BJ (cell line): ENCODE measurements around the gene GUCY2D. TPM values are rescaled to one million over a fixed set of nuclear protein-coding genes. Genes with fewer than 3 reads are reported as not detected.

Source experiments
- CTCF ChIA-PET: fragments of 350-600 bp; formaldehyde crosslinking; extraction: SDS; loops from one replicate; lab custom pipeline; 2021; ENCODE audit warnings: antibody characterized with exemption, inconsistent platforms; lab: Yijun Ruan, JAX
- POLR2A ChIA-PET: fragments of 300-600 bp; sonication (Branson Sonifier 250); formaldehyde crosslinking; extraction: SDS; loops from one replicate; lab custom pipeline; 2021; ENCODE audit warnings: antibody characterized with exemption; lab: Charles Lee
- DNase-seq: peaks from one replicate; pipeline ENCODE4 v3.0.0-alpha.2; 2011; ENCODE audit warnings: low read depth
- H3K27me3 ChIP-seq: 2 replicates; pipeline ENCODE4 v1.6.0; 2011; ENCODE audit warnings: low read length; ENCODE audit not compliant: control insufficient read depth, insufficient read depth
- H3K36me3 ChIP-seq: 2 replicates; pipeline ENCODE4 v1.5.1; 2011; ENCODE audit warnings: low read length; ENCODE audit not compliant: control insufficient read depth, insufficient read depth
- H3K4me3 ChIP-seq: 2 replicates; pipeline ENCODE4 v1.5.1; 2011; ENCODE audit warnings: low read depth, mild to moderate bottlenecking, control low read depth, low read length
- CTCF ChIP-seq: IDR thresholded peaks from 2 replicates; pipeline ENCODE4 v1.5.1; 2011; ENCODE audit warnings: low read depth, mild to moderate bottlenecking, control low read depth, inconsistent platforms, low read length, moderate library complexity; ENCODE audit not compliant: insufficient read depth
- polyA plus RNA-seq: library from polyadenylated mRNA; depleted of rRNA; stranded (reverse); fragments of >200 nt; gene quantifications from 2 replicates; pipeline ENCODE4 v1.2.3, GENCODE V29; 2011

The GUCY2D gene
- polyA plus RNA-seq, 1 experiment, result 0.01 TPM

DNA sequence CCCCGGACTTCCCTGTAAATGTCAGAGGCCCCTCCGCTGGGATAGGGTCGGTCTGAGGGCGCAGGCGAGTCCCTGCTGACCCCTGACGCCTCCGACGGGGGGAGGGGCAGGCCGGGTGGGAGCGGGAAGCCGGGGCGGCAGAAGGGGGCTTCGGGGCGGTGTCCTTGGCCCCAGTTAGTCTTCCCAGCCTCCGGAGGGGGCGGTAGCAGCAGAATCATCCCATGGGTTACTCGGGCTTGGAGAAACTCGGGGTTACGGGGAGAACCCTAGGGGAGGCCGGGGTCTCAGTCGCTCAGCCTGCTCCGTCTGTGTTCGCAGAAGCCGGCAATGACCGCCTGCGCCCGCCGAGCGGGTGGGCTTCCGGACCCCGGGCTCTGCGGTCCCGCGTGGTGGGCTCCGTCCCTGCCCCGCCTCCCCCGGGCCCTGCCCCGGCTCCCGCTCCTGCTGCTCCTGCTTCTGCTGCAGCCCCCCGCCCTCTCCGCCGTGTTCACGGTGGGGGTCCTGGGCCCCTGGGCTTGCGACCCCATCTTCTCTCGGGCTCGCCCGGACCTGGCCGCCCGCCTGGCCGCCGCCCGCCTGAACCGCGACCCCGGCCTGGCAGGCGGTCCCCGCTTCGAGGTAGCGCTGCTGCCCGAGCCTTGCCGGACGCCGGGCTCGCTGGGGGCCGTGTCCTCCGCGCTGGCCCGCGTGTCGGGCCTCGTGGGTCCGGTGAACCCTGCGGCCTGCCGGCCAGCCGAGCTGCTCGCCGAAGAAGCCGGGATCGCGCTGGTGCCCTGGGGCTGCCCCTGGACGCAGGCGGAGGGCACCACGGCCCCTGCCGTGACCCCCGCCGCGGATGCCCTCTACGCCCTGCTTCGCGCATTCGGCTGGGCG, 542 bp downstream of the GUCY2D start:
- no peaks in the 10 kb centered on the region for H3K36me3 ChIP-seq
- DNase-seq, result no peak
- POLR2A ChIA-PET, result no interaction called here
- no peak for TF ChIP-seq CTCF
- no peak overlapping the region for H3K4me3 ChIP-seq
- H3K27me3 ChIP-seq, result peaks cover 24% of the 10 kb centered on the region
- CTCF ChIA-PET, result interaction anchor here (0.8 to 1.9 kb wide), 4 partner anchors 13 to 48 kb away, joined by 3 to 26 read pairs (median 3); no protein-coding TSS in a partner anchor

- peaks cover 24% of the 10 kb centered on the region for H3K27me3 ChIP-seq
- POLR2A ChIA-PET, result no interaction called here
- H3K4me3 ChIP-seq, result no peak overlapping the region
- H3K36me3 ChIP-seq, result no peaks in the 10 kb centered on the region
- no peak for TF ChIP-seq CTCF
- no peak for DNase-seq
- CTCF ChIA-PET, result interaction anchor here (1.1 to 1.5 kb wide), 2 partner anchors 11 to 38 kb away, joined by 3 to 4 read pairs; no protein-coding TSS in a partner anchor
Observed at GRCh38 chr17:8003594-8004181, 1.3 kb downstream of the GUCY2D start.

DNA sequence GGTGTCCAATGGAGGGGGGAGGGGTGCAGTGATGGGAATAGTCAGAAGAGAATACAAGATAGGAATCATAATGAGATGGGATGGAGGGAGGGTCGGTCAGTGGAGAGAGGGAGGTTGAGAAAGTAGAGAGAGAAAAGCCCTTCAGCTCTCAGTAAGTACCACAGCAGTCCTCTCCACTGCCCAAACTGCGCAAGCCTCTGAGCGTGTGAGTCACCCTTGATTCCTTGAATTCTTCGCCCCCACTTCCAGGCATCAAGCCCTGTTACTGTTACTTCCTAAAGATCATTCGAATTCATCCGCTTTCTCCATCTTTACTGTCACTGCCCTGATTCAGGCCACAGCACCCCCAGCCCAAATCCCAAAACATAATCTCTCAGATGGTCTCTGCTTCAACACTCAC, 2.5 kb downstream of the GUCY2D start:
- no peak for DNase-seq
- TF ChIP-seq CTCF, result no peak
- POLR2A ChIA-PET, result no interaction called here
- CTCF ChIA-PET, result interaction anchor here (0.5 to 1.6 kb wide), 7 partner anchors 8 to 274 kb away, joined by 3 to 14 read pairs (median 4); no protein-coding TSS in a partner anchor
- Histone ChIP-seq H3K36me3 (no peaks in the 10 kb centered on the region), H3K27me3 (peaks cover 24% of the 10 kb centered on the region), H3K4me3 (no peak overlapping the region)

DNA sequence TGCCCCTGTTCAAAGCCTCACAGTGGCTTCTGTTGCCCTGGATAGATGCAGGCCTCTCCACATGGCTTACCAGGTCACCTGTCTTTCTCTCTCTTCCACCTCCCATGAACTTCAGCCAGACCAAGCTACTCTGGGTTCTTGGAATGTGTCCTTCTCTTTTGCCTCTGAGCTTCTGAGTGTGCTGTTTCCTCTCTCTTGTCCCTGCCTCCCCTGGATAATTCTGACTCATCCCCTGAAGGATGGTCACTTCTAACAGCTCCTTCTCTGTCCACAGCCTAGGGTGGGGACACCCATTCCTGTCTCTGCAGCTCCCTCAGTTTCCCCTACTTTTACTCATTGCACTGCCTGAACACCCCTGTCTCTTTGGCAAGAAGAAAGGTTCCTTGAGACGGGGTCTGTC, 2.9 kb downstream of the GUCY2D start:
- Histone ChIP-seq H3K4me3 (no peak overlapping the region), H3K36me3 (no peaks in the 10 kb centered on the region), H3K27me3 (peaks cover 24% of the 10 kb centered on the region)
- DNase-seq, result no peak
- no peak for TF ChIP-seq CTCF
- ChIA-PET POLR2A (no interaction called here), CTCF (interaction anchor here (0.5 to 1.6 kb wide), 6 partner anchors 8 to 275 kb away, joined by 3 to 14 read pairs (median 4); no protein-coding TSS in a partner anchor)
